ENCODE results near the gene RAB24.
"Not testable (repeated sequence)": the region's sequence is repeated elsewhere in the genome, so short reads cannot be mapped to it uniquely, and the experiment has no call there.

Gene RAB24

DNA sequence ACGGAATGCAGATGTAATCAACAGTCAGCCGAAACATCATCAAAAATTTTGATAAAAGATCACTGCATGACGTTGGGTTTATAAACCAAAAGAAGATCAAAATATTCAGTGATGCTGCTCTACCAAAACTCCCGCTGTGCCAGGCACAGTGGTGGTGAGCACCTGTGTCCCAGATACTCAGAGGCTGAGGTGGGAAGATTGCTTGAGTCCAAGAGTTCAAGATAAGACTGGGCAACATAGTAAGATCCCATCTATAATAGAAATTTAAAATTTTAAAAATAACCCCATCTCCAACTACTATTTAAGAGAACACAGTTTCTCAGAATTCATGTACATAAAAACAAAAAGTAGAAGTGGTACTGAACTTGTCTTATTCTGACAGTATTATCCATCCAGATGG is 44.2 kb upstream of the RAB24 start:
- no peak overlapping the region for H3K4me3 ChIP-seq (ENCODE audit: low read length)
- TF ChIP-seq, protein P1, sequence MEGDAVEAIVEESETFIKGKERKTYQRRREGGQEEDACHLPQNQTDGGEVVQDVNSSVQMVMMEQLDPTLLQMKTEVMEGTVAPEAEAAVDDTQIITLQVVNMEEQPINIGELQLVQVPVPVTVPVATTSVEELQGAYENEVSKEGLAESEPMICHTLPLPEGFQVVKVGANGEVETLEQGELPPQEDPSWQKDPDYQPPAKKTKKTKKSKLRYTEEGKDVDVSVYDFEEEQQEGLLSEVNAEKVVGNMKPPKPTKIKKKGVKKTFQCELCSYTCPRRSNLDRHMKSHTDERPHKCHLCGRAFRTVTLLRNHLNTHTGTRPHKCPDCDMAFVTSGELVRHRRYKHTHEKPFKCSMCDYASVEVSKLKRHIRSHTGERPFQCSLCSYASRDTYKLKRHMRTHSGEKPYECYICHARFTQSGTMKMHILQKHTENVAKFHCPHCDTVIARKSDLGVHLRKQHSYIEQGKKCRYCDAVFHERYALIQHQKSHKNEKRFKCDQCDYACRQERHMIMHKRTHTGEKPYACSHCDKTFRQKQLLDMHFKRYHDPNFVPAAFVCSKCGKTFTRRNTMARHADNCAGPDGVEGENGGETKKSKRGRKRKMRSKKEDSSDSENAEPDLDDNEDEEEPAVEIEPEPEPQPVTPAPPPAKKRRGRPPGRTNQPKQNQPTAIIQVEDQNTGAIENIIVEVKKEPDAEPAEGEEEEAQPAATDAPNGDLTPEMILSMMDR (IDR thresholded peaks at IDR 0.05; ENCODE audit: insufficient read depth, low read depth, low read length, missing control alignments) = no peak
- no peak for DNase-seq (ENCODE audit: low read depth)

DNA sequence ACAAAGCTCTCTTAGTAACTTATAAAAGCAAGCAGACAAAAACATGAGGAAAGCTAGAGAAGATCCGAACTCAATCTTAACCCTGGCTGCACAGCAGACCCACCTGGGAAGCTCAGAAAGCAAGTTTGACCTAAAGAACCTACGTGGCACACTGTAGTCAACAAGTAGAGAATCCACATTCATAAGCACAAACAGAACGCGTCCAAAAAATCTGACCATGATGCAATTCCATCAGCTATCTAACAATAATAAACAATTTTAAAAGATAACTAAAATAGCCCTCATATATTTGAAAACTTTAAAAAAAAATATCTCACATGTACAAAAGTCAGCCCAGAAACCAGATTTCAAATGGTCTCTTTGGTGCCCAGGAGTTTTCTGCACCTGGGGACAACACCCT is 43.3 kb upstream of the RAB24 start:
- DNase-seq (ENCODE audit: low read depth) = no peak
- no peak overlapping the region for H3K4me3 ChIP-seq (ENCODE audit: low read length)
- TF ChIP-seq, protein P1 (IDR thresholded peaks at IDR 0.05; ENCODE audit: insufficient read depth, low read depth, low read length, missing control alignments) = no peak

DNA sequence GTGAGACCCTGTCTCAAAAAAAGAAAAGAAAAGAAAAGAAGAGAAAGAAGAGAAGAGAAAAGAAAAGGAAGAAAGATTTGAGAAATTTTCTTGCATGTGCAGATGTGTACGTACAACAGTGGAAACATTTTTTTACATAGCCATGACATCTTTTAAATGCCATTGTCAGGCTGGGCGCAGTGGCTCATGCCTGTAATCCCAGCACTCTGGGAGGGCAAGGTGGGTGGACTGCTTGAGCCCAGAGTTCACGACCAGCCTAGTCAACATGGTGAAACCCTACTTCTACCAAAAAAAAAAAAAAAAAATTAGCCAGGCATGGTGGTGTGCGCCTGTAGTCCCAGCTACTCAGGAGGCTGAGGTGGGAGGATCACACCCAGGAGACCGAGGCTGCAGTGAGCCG is 41.4 kb upstream of the RAB24 start:
- TF ChIP-seq, protein P1 (IDR thresholded peaks at IDR 0.05; ENCODE audit: insufficient read depth, low read depth, low read length, missing control alignments) = no peak
- no peak for DNase-seq (ENCODE audit: low read depth)
- H3K4me3 ChIP-seq (ENCODE audit: low read length) = no peak overlapping the region

DNA sequence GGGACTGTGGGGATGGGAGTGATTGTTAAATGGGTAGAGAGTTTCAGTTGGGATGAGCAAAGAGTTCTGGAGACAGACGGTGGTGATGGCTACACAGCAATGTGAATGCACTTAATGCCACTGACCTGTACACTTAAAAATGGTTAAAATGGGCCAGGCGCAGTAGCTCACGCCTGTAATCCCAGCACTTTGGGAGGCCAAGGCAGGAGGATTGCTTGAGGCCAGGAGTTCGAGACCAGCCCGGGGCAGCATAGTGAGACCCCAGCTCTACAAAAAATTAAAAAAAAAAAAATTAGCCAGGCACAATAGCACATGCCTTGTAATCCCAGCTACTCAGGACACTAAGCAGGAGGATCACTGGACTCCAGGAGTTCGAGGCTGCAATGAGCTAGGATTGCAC is 40.3 kb upstream of the RAB24 start:
- no peak overlapping the region for H3K4me3 ChIP-seq (ENCODE audit: low read length)
- no peak for DNase-seq (ENCODE audit: low read depth)
- TF ChIP-seq, protein P1 (IDR thresholded peaks at IDR 0.05; ENCODE audit: insufficient read depth, low read depth, low read length, missing control alignments) = no peak

DNA sequence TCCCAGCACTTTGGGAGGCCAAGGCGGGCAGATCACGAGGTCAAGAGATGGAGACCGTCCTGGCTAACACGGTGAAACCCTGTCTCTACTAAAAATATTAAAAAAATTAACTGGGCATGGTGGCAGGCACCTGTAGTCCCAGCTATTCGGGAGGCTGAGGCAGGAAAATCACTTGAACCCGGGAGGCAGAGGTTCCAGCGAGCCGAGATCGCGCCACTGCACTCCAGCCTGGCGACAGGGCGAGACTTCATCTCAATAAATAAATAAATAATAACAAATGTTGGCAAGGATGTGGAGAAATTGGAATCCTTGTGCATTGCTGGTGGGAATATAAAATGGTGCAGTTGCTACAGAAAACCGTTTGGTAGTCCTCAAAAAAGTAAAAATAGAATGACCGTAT is 39.5 kb upstream of the RAB24 start:
- DNase-seq (ENCODE audit: low read depth); H3K4me3 ChIP-seq (ENCODE audit: low read length): not testable (repeated sequence)

DNA sequence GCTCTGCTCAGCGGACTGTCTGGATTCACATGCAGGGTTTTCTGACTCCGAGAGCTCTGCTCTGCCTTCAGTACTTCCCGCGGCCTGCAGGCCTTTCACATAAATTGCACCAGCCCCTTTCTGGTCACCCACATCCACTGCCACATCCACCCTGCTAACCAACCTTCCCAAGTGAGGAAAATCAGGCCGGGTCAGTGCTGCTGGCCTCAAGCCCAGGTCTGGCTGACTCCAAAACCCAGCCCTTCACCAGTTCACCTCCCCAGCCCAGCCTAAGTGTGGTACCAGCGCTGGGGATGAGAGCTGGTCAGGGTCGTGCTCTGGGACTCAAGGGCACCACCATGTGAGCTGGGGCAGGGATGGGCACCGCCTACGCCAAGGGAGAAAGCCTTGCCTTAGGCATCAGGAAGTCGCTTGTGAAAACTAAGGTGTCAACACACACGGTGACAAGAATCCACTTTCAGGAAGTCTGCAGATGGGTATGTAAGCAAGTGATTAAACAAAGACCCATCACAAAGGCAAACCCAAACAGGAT is 35.7 kb upstream of the RAB24 start:
- no peak overlapping the region for H3K4me3 ChIP-seq (ENCODE audit: low read length)
- TF ChIP-seq, protein P1 (IDR thresholded peaks at IDR 0.05; ENCODE audit: insufficient read depth, low read depth, low read length, missing control alignments) = no peak
- DNase-seq (ENCODE audit: low read depth) = peak; percentile 21

DNA sequence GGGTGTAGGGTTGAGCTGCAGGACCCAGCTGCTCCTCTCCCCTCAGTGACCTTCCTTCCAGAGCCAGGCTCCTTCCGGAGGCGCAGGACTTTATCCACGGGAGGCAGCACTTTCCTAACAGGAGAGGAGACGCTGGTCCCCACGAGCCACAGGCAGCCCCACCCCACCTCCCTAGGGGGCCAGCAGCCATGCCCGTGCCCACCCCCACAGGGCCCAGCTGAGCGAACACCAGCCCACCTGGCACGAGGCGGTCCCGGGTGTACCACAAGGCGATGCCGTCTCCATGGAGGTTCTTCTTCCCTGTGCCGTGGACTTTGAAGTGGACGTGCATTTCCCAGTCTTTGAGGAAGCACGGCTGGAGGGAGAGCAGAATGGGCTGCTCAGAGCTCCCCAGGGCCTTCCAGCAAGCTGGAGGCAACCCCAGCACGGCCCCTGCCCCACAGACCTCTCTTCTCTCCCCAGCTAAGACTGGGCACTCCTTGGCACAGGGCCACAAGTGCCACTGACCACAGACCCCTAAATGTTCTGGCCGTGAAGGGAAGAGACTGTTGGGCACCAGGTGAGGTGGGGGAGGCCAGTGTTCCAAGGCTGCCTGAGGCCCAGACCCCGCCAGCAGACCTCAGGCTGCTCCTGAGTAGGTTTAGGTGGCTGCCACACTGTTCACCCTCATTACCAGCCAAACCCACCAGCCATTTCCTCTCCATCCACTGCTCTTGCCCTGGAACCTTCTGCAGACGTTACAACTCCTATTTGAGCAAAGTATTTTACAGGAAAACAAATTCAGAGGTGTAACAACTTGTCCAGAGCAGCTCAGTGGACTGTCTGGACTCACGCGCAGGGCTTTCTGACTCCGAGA is 35.0 kb upstream of the RAB24 start:
- H3K4me3 ChIP-seq (ENCODE audit: low read length) = no peak overlapping the region
- no peak for DNase-seq (ENCODE audit: low read depth)
- TF ChIP-seq, protein P1 (IDR thresholded peaks at IDR 0.05; ENCODE audit: insufficient read depth, low read depth, low read length, missing control alignments) = no peak
